Measurements from ENCODE around the gene CHD3. TPM values are rescaled to one million over a fixed set of nuclear protein-coding genes. Genes with fewer than 3 reads are reported as not detected.

Gene CHD3
- total RNA-seq, 2 donors from 2014 or later: 17.6 to 44.7 TPM

GRCh38 chr17:7932949-7933348, 44.4 kb downstream of the CHD3 start:
- H3K9me3 ChIP-seq: no peaks in the 10 kb centered on the region

DNA sequence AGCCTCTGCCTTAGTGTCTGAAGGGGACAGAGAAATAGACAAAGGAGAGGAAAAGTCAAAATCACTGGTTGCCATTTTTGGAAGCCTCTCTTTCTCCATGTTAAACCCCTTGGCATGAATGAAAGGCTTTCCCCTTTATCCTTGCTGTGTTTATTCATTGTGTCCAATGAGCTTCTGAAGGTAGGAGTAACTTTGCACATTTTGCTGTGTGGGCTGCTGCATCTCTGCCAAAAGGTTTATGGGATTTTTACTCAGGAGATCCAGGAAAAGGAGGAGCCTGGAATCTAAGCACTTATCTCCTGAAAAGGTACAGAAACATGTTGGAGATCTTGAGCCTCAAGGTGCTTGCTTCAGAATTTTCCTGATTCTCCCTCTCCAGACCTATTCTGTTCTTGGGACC, 47.3 kb downstream of the CHD3 start:
- Histone ChIP-seq H3K36me3 (peaks cover 28% of the 10 kb centered on the region), H3K4me1 (peaks cover 0 to 25% of the 10 kb centered on the region in 2 donors)

More at GRCh38 chr17:7932949-7933348, 44.4 kb downstream of the CHD3 start:
- peak; percentile 67 for DNase-seq (ENCODE audit: low spot score)
- Histone ChIP-seq H3K27ac (peak overlapping the region in 1 of 2 donors; percentile 77), H3K4me1 (peaks cover 0 to 38% of the 10 kb centered on the region in 2 donors), H3K4me3 (peak overlapping the region; percentile 55 to 81), H3K36me3 (peaks cover 10% of the 10 kb centered on the region), H3K27me3 (no peaks in the 10 kb centered on the region)
- TF ChIP-seq, protein P1, sequence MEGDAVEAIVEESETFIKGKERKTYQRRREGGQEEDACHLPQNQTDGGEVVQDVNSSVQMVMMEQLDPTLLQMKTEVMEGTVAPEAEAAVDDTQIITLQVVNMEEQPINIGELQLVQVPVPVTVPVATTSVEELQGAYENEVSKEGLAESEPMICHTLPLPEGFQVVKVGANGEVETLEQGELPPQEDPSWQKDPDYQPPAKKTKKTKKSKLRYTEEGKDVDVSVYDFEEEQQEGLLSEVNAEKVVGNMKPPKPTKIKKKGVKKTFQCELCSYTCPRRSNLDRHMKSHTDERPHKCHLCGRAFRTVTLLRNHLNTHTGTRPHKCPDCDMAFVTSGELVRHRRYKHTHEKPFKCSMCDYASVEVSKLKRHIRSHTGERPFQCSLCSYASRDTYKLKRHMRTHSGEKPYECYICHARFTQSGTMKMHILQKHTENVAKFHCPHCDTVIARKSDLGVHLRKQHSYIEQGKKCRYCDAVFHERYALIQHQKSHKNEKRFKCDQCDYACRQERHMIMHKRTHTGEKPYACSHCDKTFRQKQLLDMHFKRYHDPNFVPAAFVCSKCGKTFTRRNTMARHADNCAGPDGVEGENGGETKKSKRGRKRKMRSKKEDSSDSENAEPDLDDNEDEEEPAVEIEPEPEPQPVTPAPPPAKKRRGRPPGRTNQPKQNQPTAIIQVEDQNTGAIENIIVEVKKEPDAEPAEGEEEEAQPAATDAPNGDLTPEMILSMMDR (IDR thresholded peaks at IDR 0.05): no peak

GRCh38 chr17:7940034-7940433, 51.4 kb downstream of the CHD3 start:
- Histone ChIP-seq H3K36me3 (peaks cover 64% of the 10 kb centered on the region), H3K9me3 (no peaks in the 10 kb centered on the region), H3K4me3 (no peak overlapping the region), H3K4me1 (no peaks in the 10 kb centered on the region), H3K27me3 (no peaks in the 10 kb centered on the region), H3K27ac (no peak overlapping the region)
- TF ChIP-seq, protein P1 (IDR thresholded peaks at IDR 0.05): no peak
- DNase-seq (ENCODE audit: low spot score): no peak

More for the DNA sequence above, 47.3 kb downstream of the CHD3 start:
- Histone ChIP-seq H3K27me3 (no peaks in the 10 kb centered on the region), H3K27ac (no peak overlapping the region), H3K4me3 (no peak overlapping the region), H3K9me3 (no peaks in the 10 kb centered on the region)
- TF ChIP-seq, protein P1 (IDR thresholded peaks at IDR 0.05): no peak
- no peak for DNase-seq (ENCODE audit: low spot score)

- Histone ChIP-seq H3K4me3 (no peak overlapping the region), H3K27ac (no peak overlapping the region), H3K36me3 (peaks cover 71% of the 10 kb centered on the region), H3K4me1 (no peaks in the 10 kb centered on the region), H3K27me3 (no peaks in the 10 kb centered on the region), H3K9me3 (no peaks in the 10 kb centered on the region)
- DNase-seq (ENCODE audit: low spot score): no peak
- TF ChIP-seq, protein P1 (IDR thresholded peaks at IDR 0.05): no peak
Measured at GRCh38 chr17:7940743-7941142, 52.2 kb downstream of the CHD3 start.

- Histone ChIP-seq H3K27ac (no peak overlapping the region), H3K4me1 (no peaks in the 10 kb centered on the region), H3K4me3 (no peak overlapping the region), H3K36me3 (peaks cover 82% of the 10 kb centered on the region), H3K9me3 (no peaks in the 10 kb centered on the region), H3K27me3 (no peaks in the 10 kb centered on the region)
- no peak for DNase-seq (ENCODE audit: low spot score)
- TF ChIP-seq, protein P1 (IDR thresholded peaks at IDR 0.05): no peak
Measured at GRCh38 chr17:7943291-7943690, 54.7 kb downstream of the CHD3 start.

- Histone ChIP-seq H3K4me1 (no peaks in the 10 kb centered on the region), H3K4me3 (no peak overlapping the region), H3K9me3 (no peaks in the 10 kb centered on the region), H3K27me3 (no peaks in the 10 kb centered on the region), H3K36me3 (peaks cover 82% of the 10 kb centered on the region), H3K27ac (no peak overlapping the region)
- TF ChIP-seq, protein P1 (IDR thresholded peaks at IDR 0.05): no peak
- no peak for DNase-seq (ENCODE audit: low spot score)
Measured at GRCh38 chr17:7944326-7944725, 55.7 kb downstream of the CHD3 start.

All from right atrium auricular region (tissue), 2 donors.